Stimulated activated CD8-positive, alpha-beta memory T cell treated with anti-CD3 and anti-CD28 coated beads, Interleukin-4, amount 100 ng/mL, for 1 hour (primary cell): ENCODE measurements around the gene PHKG2.

ENCODE experiments used
- DNase-seq, 2 donors: peaks; one replicate each; pipeline ENCODE4 v3.0.0-alpha.2; 2020; ENCODE audit warnings: low read depth in 2 of 2, low spot score in 1 of 2

PHKG2 gene

GRCh38 chr16:30793508-30794069 is 45.4 kb downstream of the PHKG2 start:
- DNase-seq = no peak

GRCh38 chr16:30794634-30795033 is 46.4 kb downstream of the PHKG2 start:
- no peak for DNase-seq

GRCh38 chr16:30797670-30798309 is 49.6 kb downstream of the PHKG2 start:
- no peak for DNase-seq
